22Rv1 (cell line): ENCODE measurements around the gene DAO.
"Not testable (repeated sequence)": the region's sequence is repeated elsewhere in the genome, so short reads cannot be mapped to it uniquely, and the experiment has no call there.

ENCODE experiments used
- ZFX ChIP-seq: fragments of 450-650 bp; IDR thresholded peaks from 2 replicates; pipeline ENCODE4 v1.6.1; 2017; ENCODE audit warnings: antibody characterized with exemption, borderline replicate concordance
- TF ChIP-seq, protein P1 (sequence below): fragments of 450-650 bp; IDR thresholded peaks from 2 replicates; pipeline ENCODE4 v1.5.1; 2017; ENCODE audit warnings: mild to moderate bottlenecking

DNA sequence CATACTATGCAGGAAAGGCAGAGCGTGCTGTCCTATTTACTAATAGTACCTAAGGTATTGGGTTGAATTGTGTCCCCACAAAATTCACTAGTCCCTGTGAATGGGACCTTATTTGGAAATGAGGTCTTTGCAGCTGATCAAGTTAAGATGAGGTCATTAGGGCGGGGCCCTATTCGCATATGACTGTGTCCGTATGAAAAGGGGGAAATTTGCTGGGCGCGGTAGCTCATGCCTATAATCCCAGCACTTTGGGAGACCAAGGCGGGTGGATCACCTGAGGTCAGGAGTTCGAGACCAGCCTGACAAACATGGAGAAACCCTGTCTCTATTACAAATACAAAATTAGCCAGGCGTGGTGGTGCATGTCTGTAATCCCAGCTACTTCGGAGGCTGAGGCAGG lies 13.8 kb upstream of the DAO start:
- TF ChIP-seq, protein P1, sequence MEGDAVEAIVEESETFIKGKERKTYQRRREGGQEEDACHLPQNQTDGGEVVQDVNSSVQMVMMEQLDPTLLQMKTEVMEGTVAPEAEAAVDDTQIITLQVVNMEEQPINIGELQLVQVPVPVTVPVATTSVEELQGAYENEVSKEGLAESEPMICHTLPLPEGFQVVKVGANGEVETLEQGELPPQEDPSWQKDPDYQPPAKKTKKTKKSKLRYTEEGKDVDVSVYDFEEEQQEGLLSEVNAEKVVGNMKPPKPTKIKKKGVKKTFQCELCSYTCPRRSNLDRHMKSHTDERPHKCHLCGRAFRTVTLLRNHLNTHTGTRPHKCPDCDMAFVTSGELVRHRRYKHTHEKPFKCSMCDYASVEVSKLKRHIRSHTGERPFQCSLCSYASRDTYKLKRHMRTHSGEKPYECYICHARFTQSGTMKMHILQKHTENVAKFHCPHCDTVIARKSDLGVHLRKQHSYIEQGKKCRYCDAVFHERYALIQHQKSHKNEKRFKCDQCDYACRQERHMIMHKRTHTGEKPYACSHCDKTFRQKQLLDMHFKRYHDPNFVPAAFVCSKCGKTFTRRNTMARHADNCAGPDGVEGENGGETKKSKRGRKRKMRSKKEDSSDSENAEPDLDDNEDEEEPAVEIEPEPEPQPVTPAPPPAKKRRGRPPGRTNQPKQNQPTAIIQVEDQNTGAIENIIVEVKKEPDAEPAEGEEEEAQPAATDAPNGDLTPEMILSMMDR, result not testable (repeated sequence)
- TF ChIP-seq ZFX, result not testable (repeated sequence)
